Calu3 (cell line): Measurements from ENCODE around the gene RAD51B. TPM values are rescaled to one million over a fixed set of nuclear protein-coding genes. Genes with fewer than 3 reads are reported as not detected.

Experiments
- BruUV-seq: library from RNA; stranded (reverse); fragments of 400-500 nt; replicated peaks from 2 replicates; lab custom pipeline; 2021; lab: Mats Ljungman, UMichigan
- CTCF ChIA-PET: fragments of 300-600 bp; sonication (Branson Sonifier 250); formaldehyde crosslinking; loops from one replicate; lab custom pipeline; 2022; ENCODE audit warnings: antibody characterized with exemption; lab: Charles Lee
- DNase-seq: peaks from one replicate; pipeline ENCODE4 v3.0.0; 2022
- H3K27ac Mint-ChIP-seq: one replicate; pipeline ENCODE4 v1.8.0; 2022; ENCODE audit warnings: mixed read lengths; ENCODE audit not compliant: unreplicated experiment
- H3K27me3 Mint-ChIP-seq: one replicate; pipeline ENCODE4 v1.8.0; 2022; ENCODE audit warnings: mixed read lengths; ENCODE audit not compliant: unreplicated experiment
- H3K36me3 Mint-ChIP-seq: one replicate; pipeline ENCODE4 v1.8.0; 2022; ENCODE audit warnings: mild to moderate bottlenecking, moderate library complexity, mixed read lengths; ENCODE audit not compliant: insufficient read depth, unreplicated experiment
- H3K4me1 Mint-ChIP-seq: one replicate; pipeline ENCODE4 v1.8.0; 2022; ENCODE audit warnings: mild to moderate bottlenecking, low read depth, mixed read lengths; ENCODE audit not compliant: unreplicated experiment
- H3K4me3 Mint-ChIP-seq: one replicate; pipeline ENCODE4 v1.8.0; 2022; ENCODE audit warnings: mild to moderate bottlenecking, low read depth, moderate library complexity, mixed read lengths; ENCODE audit not compliant: unreplicated experiment
- H3K9me3 Mint-ChIP-seq: one replicate; pipeline ENCODE4 v1.8.0; 2022; ENCODE audit warnings: low read depth, mixed read lengths; ENCODE audit not compliant: unreplicated experiment
- CTCF ChIP-seq: fragments of 200-600 bp; IDR thresholded peaks from one replicate; pipeline ENCODE4 v1.8.0; 2022; ENCODE audit warnings: antibody characterized with exemption; ENCODE audit not compliant: unreplicated experiment
- intact Hi-C: fragments of 100-400 bp; cut with micrococcal nuclease; formaldehyde crosslinking; loops from one replicate; pipeline ENCODE4 v1.10.0; 2022; ENCODE audit not compliant: unreplicated experiment
- total RNA-seq: library from RNA; stranded (reverse); gene quantifications from 2 replicates; pipeline ENCODE4 v1.2.3, GENCODE V29; 2022

RAD51B gene
- total RNA-seq, 1 experiment from 2014 or later, result 24.7 TPM

DNA sequence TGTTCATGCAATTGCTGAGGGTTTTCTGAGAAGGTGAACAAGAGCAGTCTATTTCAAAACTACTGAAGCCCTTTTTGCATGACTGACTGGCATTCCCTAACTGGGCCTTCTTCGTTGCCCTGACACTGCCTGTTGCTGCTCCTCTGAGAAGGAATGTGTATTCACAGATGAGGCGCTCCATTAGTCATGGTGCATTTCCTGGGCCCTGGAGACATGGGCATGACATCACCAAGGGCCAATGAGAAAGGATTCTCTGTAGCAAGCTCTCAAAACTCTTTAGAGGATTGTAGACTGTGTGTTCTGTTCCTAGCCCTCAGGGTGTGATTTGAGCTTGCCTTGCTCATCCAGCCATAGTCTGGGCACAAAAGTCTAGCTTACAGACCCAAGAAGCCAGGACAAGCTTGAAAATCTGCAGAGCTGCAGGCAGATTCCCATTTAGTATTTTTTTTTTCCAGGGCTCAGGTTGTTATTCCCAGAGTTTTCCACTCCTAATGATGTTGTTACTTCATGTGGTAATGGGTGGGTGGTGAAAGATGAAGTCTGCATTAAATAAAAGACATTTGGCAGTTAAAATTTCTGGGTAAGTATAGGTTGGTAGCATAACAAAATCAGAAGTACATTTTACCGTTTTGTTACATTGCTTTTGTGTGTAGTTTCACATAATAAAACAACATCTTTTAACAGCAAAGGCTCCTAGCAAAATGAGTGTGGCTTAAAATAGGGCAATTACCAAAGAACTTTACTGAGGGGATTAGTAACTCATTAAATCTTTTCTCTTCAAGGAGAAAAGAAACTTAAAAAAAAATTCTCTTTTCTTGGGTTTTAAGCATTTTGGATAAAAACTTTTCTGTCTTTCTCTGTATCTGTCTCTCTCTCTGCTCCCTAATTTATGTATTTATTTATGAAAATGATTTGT, 318.4 kb downstream of the RAD51B start:
- TF ChIP-seq CTCF, result no peak
- H3K36me3 Mint-ChIP-seq, result peaks cover 17% of the 10 kb centered on the region
- peak overlapping the region; percentile 89 for H3K27ac Mint-ChIP-seq
- no peak overlapping the region for H3K4me3 Mint-ChIP-seq
- CTCF ChIA-PET, result interaction anchor here (0.5 to 1.5 kb wide), 4 partner anchors 9 to 445 kb away, joined by 3 to 4 read pairs (median 4); no protein-coding TSS in a partner anchor
- no peaks in the 10 kb centered on the region for H3K9me3 Mint-ChIP-seq
- BruUV-seq, result TSS peak; percentile 97
- no peaks in the 10 kb centered on the region for H3K27me3 Mint-ChIP-seq
- DNase-seq, result peak; percentile 79
- intact Hi-C loops, result loop anchor here (5.0 kb wide), 1 partner anchor 51 kb away; no protein-coding TSS in a partner anchor
- peaks cover 38% of the 10 kb centered on the region for H3K4me1 Mint-ChIP-seq

- H3K4me3 Mint-ChIP-seq, result no peak overlapping the region
- no peak for TF ChIP-seq CTCF
- TSS peak; percentile 82 for BruUV-seq
- H3K4me1 Mint-ChIP-seq, result peaks cover 54% of the 10 kb centered on the region
- H3K27ac Mint-ChIP-seq, result peak overlapping the region; percentile 96
- peaks cover 28% of the 10 kb centered on the region for H3K36me3 Mint-ChIP-seq
- CTCF ChIA-PET, result interaction anchor here (0.6 kb wide), 1 partner anchor 20 kb away, joined by 5 read pairs; no protein-coding TSS in a partner anchor
- no peak for DNase-seq
- H3K27me3 Mint-ChIP-seq, result no peaks in the 10 kb centered on the region
- intact Hi-C loops, result loop anchor here (5.0 to 10.0 kb wide), 2 partner anchors 52 to 645 kb away; no protein-coding TSS in a partner anchor
- no peaks in the 10 kb centered on the region for H3K9me3 Mint-ChIP-seq
Observed at GRCh38 chr14:68139431-68140075, 320.0 kb downstream of the RAD51B start.

DNA sequence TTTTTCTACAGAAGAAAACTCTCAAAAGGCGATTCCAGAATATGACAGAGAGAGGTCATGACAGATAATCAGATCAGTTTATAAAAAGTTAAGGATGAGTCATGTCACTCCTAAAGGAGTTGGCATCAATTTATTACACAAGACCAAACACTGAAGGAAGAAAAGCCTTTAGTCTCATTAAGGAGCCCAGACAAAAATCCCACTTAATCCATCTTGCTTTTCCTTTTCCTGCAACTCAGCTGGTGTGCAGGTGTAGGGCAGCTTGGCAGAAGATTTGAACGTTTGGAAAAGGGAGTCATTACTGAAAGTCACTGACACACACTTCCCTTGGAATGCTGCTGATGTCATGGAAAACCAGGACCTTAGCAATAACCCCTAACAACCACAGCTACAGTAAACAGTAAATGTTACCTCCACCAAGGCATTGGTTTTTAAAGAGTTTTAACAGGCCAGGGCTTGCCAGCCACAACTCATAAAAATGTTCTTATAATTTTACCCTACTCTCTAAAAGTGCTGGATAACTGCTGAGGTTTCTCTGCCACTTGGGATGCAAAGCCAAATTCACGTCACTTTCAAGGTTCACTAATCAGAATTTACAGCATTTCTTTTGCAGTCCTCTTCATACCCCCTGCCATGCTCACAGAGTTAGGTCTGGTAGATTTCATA, 320.6 kb downstream of the RAD51B start:
- TF ChIP-seq CTCF, result no peak
- Mint-ChIP-seq H3K27ac (peak overlapping the region; percentile 96), H3K9me3 (no peaks in the 10 kb centered on the region), H3K4me3 (no peak overlapping the region), H3K27me3 (no peaks in the 10 kb centered on the region), H3K36me3 (peaks cover 34% of the 10 kb centered on the region), H3K4me1 (peaks cover 61% of the 10 kb centered on the region)
- peak; percentile 72 for DNase-seq
- intact Hi-C loops, result loop anchor here (10.0 kb wide), 1 partner anchor 645 kb away; no protein-coding TSS in a partner anchor
- CTCF ChIA-PET, result interaction anchor here (0.6 to 1.4 kb wide), 2 partner anchors 19 to 167 kb away, joined by 3 to 5 read pairs; no protein-coding TSS in a partner anchor
- BruUV-seq, result no TSS peak

- intact Hi-C loops, result loop anchor here (1.0 to 10.0 kb wide), 2 partner anchors 23 to 644 kb away; no protein-coding TSS in a partner anchor
- Mint-ChIP-seq H3K4me1 (peaks cover 67% of the 10 kb centered on the region), H3K9me3 (no peaks in the 10 kb centered on the region), H3K27me3 (no peaks in the 10 kb centered on the region), H3K4me3 (no peak overlapping the region), H3K27ac (peak overlapping the region; percentile 96), H3K36me3 (peaks cover 34% of the 10 kb centered on the region)
- DNase-seq, result peak; percentile 47
- CTCF ChIA-PET, result interaction anchor here (1.4 kb wide), 1 partner anchor 166 kb away, joined by 3 read pairs; no protein-coding TSS in a partner anchor
- no TSS peak for BruUV-seq
- TF ChIP-seq CTCF, result no peak
Observed at GRCh38 chr14:68140806-68141205, 321.2 kb downstream of the RAD51B start.
